ENCODE measurements around the gene TRMT6. TPM values are rescaled to one million over a fixed set of nuclear protein-coding genes. Genes with fewer than 3 reads are reported as not detected.

The TRMT6 gene
- total RNA-seq, 2 experiments from 2014 or later = 8.1 TPM

GRCh38 chr20:5991623-5992441, 41.5 kb upstream of the TRMT6 start:
- ChIA-PET CTCF (no interaction called here), POLR2A (no interaction called here)
- peak overlapping the region; percentile 47 for H3K27ac Mint-ChIP-seq
- no peaks in the 10 kb centered on the region for H3K9me3 ChIP-seq (ENCODE audit: control insufficient read depth in 1 of 2, insufficient read depth in 1 of 2, low read length in 2 of 2)
- no peak overlapping the region for H3K27ac ChIP-seq (ENCODE audit: low read depth in 1 of 2, low read length in 2 of 2)
- peaks cover 12% of the 10 kb centered on the region for H3K4me1 Mint-ChIP-seq (ENCODE audit: low read depth)
- H3K36me3 Mint-ChIP-seq (ENCODE audit: low read depth) = peaks cover 18% of the 10 kb centered on the region
- no peak for TF ChIP-seq CTCF (IDR thresholded peaks at IDR 0.05)
- DNase-seq (no peak), ATAC-seq (ENCODE audit: poor library complexity) (no peak)
- H3K4me1 ChIP-seq (ENCODE audit: insufficient read depth, low read length) = peaks cover 2% of the 10 kb centered on the region
- H3K4me3 ChIP-seq (ENCODE audit: low read length) = no peak overlapping the region
- H3K27me3 ChIP-seq (ENCODE audit: control insufficient read depth in 1 of 2, insufficient read depth in 2 of 2, low read length in 2 of 2) = no peaks in the 10 kb centered on the region
- intact Hi-C loops (cut with DNase I, micrococcal nuclease) = no loop called here
- H3K4me3 Mint-ChIP-seq = no peak overlapping the region
- H3K27me3 Mint-ChIP-seq = no peaks in the 10 kb centered on the region
- H3K36me3 ChIP-seq (ENCODE audit: insufficient read depth, low read length) = peaks cover 8% of the 10 kb centered on the region
- no peaks in the 10 kb centered on the region for H3K9me3 Mint-ChIP-seq

- Histone ChIP-seq H3K4me3 (ENCODE audit: low read length) (no peak overlapping the region), H3K27me3 (ENCODE audit: control insufficient read depth in 1 of 2, insufficient read depth in 2 of 2, low read length in 2 of 2) (no peaks in the 10 kb centered on the region), H3K9me3 (ENCODE audit: control insufficient read depth in 1 of 2, insufficient read depth in 1 of 2, low read length in 2 of 2) (no peaks in the 10 kb centered on the region), H3K36me3 (ENCODE audit: insufficient read depth, low read length) (peaks cover 8% of the 10 kb centered on the region), H3K4me1 (ENCODE audit: insufficient read depth, low read length) (no peaks in the 10 kb centered on the region), H3K27ac (ENCODE audit: low read depth in 1 of 2, low read length in 2 of 2) (no peak overlapping the region)
- no peak for ATAC-seq (ENCODE audit: poor library complexity)
- DNase-seq = no peak
- TF ChIP-seq CTCF (IDR thresholded peaks at IDR 0.05) = no peak
- Mint-ChIP-seq H3K36me3 (ENCODE audit: low read depth) (peaks cover 27% of the 10 kb centered on the region), H3K4me1 (ENCODE audit: low read depth) (peaks cover 7% of the 10 kb centered on the region), H3K9me3 (no peaks in the 10 kb centered on the region), H3K4me3 (no peak overlapping the region), H3K27me3 (no peaks in the 10 kb centered on the region), H3K27ac (no peak overlapping the region)
- CTCF ChIA-PET = no interaction called here
- POLR2A ChIA-PET = no interaction called here
- intact Hi-C loops (cut with DNase I, micrococcal nuclease) = no loop called here
Measured at GRCh38 chr20:5990946-5991345, 40.6 kb upstream of the TRMT6 start.

- POLR2A ChIA-PET = no interaction called here
- H3K36me3 Mint-ChIP-seq (ENCODE audit: low read depth) = peaks cover 34% of the 10 kb centered on the region
Measured at GRCh38 chr20:5989539-5989938, 39.2 kb upstream of the TRMT6 start.

More at GRCh38 chr20:5989539-5989938, 39.2 kb upstream of the TRMT6 start:
- no peak overlapping the region for H3K4me3 ChIP-seq (ENCODE audit: low read length)
- ATAC-seq (ENCODE audit: poor library complexity) = no peak
- H3K4me1 ChIP-seq (ENCODE audit: insufficient read depth, low read length) = no peaks in the 10 kb centered on the region
- intact Hi-C loops (cut with DNase I, micrococcal nuclease) = no loop called here
- DNase-seq = no peak
- no peak overlapping the region for H3K4me3 Mint-ChIP-seq
- H3K27ac Mint-ChIP-seq = no peak overlapping the region
- H3K9me3 ChIP-seq (ENCODE audit: control insufficient read depth in 1 of 2, insufficient read depth in 1 of 2, low read length in 2 of 2) = no peaks in the 10 kb centered on the region
- CTCF ChIA-PET = no interaction called here
- no peak overlapping the region for H3K27ac ChIP-seq (ENCODE audit: low read depth in 1 of 2, low read length in 2 of 2)
- no peaks in the 10 kb centered on the region for H3K9me3 Mint-ChIP-seq
- TF ChIP-seq CTCF (IDR thresholded peaks at IDR 0.05) = no peak
- H3K4me1 Mint-ChIP-seq (ENCODE audit: low read depth) = peaks cover 7% of the 10 kb centered on the region
- no peaks in the 10 kb centered on the region for H3K27me3 Mint-ChIP-seq
- H3K27me3 ChIP-seq (ENCODE audit: control insufficient read depth in 1 of 2, insufficient read depth in 2 of 2, low read length in 2 of 2) = no peaks in the 10 kb centered on the region
- H3K36me3 ChIP-seq (ENCODE audit: insufficient read depth, low read length) = peaks cover 12% of the 10 kb centered on the region
